HepG2 (cell line): ENCODE results near the gene RASSF4. TPM values are rescaled to one million over a fixed set of nuclear protein-coding genes. Genes with fewer than 3 reads are reported as not detected.
A peak's percentile ranks its signal among the peaks of the same experiment; 100 is the strongest.

Experiments
- EEA1 ChIP-seq: sonication (generic); formaldehyde crosslinking; IDR thresholded peaks from 2 replicates; pipeline ENCODE4 v1.5.1; 2020; ENCODE audit warnings: mild to moderate bottlenecking, missing genetic modification reagents, borderline replicate concordance
- MAFK ChIP-seq, 2 experiments: IDR thresholded peaks in 1 of 2; conservative IDR thresholded peaks in 1 of 2; 2 replicates each; pipeline ENCODE4 v1.6.1; 2011; ENCODE audit warnings: improper control_type of control experiment in 2 of 2, low read length in 2 of 2
- NFE2L1 ChIP-seq: sonication (generic); formaldehyde crosslinking; IDR thresholded peaks from 2 replicates; pipeline ENCODE4 v1.4.0; 2020; ENCODE audit warnings: missing genetic modification reagents, mild to moderate bottlenecking, borderline replicate concordance
- ZNF124 ChIP-seq: sonication (generic); formaldehyde crosslinking; IDR thresholded peaks from 2 replicates; pipeline ENCODE4 v1.4.0; 2020; ENCODE audit warnings: missing genetic modification reagents
- ZNF644 ChIP-seq: IDR thresholded peaks from 2 replicates; pipeline ENCODE4 v1.6.1; 2016; ENCODE audit warnings: low read depth
- ZNF770 ChIP-seq: sonication (generic); formaldehyde crosslinking; IDR thresholded peaks from 2 replicates; pipeline ENCODE4 v1.5.0; 2020; ENCODE audit warnings: mild to moderate bottlenecking, missing genetic modification reagents
- ZSCAN9 ChIP-seq: IDR thresholded peaks from 2 replicates; pipeline ENCODE4 v1.6.1; 2016; ENCODE audit warnings: borderline replicate concordance
- polyA plus RNA-seq, 8 experiments: library from polyadenylated mRNA; depleted of rRNA in 3 of 8; stranded (reverse) in 7 of 8; unstranded in 1 of 8; fragments of >200 nt; fragmentation: Illumina TruSeq in 4 of 8; extraction: Trizol in 4 of 8; gene quantifications; 2 replicates each; pipeline versions ENCODE4 v1.2.1 to v1.2.3, GENCODE V29; 2011 to 2016; ENCODE audit warnings: low read depth in 4 of 8, missing spikeins in 1 of 8, mixed read lengths in 1 of 8; ENCODE audit not compliant: insufficient read depth in 1 of 8
- total RNA-seq, 5 experiments: library from RNA; depleted of rRNA; stranded (reverse); fragments of >200 nt; fragmentation: Illumina TruSeq; extraction: Trizol; gene quantifications; 2 replicates each; pipeline ENCODE4 v1.2.3, GENCODE V29; 2016; ENCODE audit warnings: low read depth in 1 of 5
- TF ChIP-seq, protein P1 (sequence below): sonication (generic); formaldehyde crosslinking; IDR thresholded peaks from 2 replicates; pipeline ENCODE4 v1.4.0; 2020; ENCODE audit warnings: mild to moderate bottlenecking, missing genetic modification reagents
- TF ChIP-seq, protein P2 (sequence below): sonication (generic); formaldehyde crosslinking; IDR thresholded peaks from 2 replicates; pipeline ENCODE4 v1.5.0; 2020; ENCODE audit warnings: mild to moderate bottlenecking, missing genetic modification reagents, borderline replicate concordance
- TF ChIP-seq, protein P3 (sequence below): IDR thresholded peaks from 2 replicates; pipeline ENCODE4 v1.6.1; 2016; ENCODE audit warnings: low read depth

RASSF4 gene
- total and polyA plus RNA-seq, 2 of the 13 experiments (the other 11 are each of a cell fraction or from before 2014, with no cell fraction given) = 34.0 to 51.7 TPM

- TF ChIP-seq, protein P1, sequence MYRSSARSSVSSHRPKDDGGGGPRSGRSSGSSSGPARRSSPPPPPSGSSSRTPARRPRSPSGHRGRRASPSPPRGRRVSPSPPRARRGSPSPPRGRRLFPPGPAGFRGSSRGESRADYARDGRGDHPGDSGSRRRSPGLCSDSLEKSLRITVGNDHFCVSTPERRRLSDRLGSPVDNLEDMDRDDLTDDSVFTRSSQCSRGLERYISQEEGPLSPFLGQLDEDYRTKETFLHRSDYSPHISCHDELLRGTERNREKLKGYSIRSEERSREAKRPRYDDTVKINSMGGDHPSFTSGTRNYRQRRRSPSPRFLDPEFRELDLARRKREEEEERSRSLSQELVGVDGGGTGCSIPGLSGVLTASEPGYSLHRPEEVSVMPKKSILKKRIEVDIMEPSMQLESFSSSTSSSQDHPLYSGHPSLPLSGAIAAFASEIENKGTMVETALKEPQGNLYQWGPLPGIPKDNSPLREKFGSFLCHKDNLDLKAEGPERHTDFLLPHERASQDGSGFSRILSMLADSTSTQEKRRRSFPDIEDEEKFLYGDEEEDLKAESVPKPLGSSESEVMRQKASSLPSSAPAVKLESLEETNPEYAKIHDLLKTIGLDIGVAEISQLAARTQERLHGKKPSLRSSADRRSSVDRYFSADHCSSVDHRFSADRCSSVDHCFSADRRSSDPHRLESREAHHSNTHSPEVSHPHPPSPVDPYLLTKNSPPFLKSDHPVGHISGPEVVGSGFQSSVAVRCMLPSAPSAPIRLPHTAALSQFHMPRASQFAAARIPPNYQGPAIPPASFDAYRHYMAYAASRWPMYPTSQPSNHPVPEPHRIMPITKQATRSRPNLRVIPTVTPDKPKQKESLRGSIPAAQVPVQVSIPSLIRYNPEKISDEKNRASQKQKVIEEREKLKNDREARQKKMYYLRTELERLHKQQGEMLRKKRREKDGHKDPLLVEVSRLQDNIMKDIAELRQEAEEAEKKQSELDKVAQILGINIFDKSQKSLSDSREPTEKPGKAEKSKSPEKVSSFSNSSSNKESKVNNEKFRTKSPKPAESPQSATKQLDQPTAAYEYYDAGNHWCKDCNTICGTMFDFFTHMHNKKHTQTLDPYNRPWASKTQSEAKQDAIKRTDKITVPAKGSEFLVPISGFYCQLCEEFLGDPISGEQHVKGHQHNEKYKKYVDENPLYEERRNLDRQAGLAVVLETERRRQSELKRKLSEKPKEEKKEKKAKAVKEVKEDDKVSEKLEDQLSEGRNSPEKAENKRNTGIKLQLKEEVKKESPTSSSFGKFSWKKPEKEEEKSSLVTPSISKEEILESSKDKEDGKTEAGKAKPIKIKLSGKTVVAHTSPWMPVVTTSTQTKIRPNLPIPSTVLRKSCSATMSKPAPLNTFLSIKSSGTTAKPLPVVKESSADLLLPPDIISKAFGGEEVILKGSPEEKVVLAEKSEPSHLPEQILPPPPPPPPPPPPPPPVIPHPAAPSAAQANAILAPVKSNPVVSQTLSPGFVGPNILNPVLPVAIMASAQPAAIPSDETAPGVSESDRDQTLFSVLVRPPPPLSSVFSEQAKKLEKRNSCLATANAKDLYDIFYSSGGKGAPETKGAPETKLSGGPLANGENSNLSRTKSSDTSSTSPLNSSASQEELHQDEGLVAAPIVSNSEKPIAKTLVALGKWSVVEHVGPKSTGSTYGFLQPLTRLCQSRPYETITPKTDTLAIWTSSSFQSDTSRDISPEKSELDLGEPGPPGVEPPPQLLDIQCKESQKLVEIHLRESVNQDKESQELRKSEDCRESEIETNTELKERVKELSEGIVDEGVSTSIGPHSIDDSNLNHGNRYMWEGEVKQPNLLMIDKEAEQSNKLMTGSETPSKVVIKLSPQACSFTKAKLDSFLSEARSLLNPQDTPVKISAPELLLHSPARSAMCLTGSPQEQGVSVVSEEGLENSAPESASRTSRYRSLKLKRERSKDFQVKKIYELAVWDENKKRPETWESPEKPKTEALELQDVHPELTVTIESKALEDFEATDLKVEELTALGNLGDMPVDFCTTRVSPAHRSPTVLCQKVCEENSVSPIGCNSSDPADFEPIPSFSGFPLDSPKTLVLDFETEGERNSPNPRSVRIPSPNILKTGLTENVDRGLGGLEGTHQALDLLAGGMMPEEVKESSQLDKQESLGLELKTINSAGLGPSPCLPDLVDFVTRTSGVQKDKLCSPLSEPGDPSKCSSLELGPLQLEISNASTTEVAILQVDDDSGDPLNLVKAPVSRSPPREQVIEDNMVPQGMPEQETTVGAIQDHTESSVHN (CRISPR knock-in tag) = no peak
- TF ChIP-seq MAFK (conservative IDR thresholded peaks at IDR 0.05 in 1 of 2, IDR thresholded peaks at IDR 0.05 in 1 of 2; ENCODE audit: low read length in 2 of 2) (no peak), ZNF124 (no peak), ZNF644 (no peak), NFE2L1 (CRISPR knock-in tag) (no peak), ZNF770 (CRISPR knock-in tag) (no peak), EEA1 (no peak), ZSCAN9 (peak; percentile 24; the same call in 1 of the 2 replicates)
- TF ChIP-seq, protein P2, sequence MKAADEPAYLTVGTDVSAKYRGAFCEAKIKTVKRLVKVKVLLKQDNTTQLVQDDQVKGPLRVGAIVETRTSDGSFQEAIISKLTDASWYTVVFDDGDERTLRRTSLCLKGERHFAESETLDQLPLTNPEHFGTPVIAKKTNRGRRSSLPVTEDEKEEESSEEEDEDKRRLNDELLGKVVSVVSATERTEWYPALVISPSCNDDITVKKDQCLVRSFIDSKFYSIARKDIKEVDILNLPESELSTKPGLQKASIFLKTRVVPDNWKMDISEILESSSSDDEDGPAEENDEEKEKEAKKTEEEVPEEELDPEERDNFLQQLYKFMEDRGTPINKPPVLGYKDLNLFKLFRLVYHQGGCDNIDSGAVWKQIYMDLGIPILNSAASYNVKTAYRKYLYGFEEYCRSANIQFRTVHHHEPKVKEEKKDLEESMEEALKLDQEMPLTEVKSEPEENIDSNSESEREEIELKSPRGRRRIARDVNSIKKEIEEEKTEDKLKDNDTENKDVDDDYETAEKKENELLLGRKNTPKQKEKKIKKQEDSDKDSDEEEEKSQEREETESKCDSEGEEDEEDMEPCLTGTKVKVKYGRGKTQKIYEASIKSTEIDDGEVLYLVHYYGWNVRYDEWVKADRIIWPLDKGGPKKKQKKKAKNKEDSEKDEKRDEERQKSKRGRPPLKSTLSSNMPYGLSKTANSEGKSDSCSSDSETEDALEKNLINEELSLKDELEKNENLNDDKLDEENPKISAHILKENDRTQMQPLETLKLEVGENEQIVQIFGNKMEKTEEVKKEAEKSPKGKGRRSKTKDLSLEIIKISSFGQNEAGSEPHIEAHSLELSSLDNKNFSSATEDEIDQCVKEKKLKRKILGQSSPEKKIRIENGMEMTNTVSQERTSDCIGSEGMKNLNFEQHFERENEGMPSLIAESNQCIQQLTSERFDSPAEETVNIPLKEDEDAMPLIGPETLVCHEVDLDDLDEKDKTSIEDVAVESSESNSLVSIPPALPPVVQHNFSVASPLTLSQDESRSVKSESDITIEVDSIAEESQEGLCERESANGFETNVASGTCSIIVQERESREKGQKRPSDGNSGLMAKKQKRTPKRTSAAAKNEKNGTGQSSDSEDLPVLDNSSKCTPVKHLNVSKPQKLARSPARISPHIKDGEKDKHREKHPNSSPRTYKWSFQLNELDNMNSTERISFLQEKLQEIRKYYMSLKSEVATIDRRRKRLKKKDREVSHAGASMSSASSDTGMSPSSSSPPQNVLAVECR (CRISPR knock-in tag) = no peak
- TF ChIP-seq, protein P3, sequence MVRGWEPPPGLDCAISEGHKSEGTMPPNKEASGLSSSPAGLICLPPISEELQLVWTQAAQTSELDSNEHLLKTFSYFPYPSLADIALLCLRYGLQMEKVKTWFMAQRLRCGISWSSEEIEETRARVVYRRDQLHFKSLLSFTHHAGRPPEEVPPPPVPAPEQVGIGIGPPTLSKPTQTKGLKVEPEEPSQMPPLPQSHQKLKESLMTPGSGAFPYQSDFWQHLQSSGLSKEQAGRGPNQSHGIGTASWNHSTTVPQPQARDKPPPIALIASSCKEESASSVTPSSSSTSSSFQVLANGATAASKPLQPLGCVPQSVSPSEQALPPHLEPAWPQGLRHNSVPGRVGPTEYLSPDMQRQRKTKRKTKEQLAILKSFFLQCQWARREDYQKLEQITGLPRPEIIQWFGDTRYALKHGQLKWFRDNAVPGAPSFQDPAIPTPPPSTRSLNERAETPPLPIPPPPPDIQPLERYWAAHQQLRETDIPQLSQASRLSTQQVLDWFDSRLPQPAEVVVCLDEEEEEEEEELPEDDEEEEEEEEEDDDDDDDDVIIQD (CRISPR knock-in tag) = no peak
Measured at GRCh38 chr10:44977287-44978212, 17.9 kb downstream of the RASSF4 start (continued).
